Osteoblast (primary cell): ENCODE data around the gene RRP1. TPM values are rescaled to one million over a fixed set of nuclear protein-coding genes. Genes with fewer than 3 reads are reported as not detected.

Source experiments
- DNase-seq: peaks from one replicate; pipeline ENCODE4 v3.0.0; 2011; ENCODE audit warnings: low spot score, mixed read lengths; ENCODE audit not compliant: insufficient read length; ENCODE audit errors: missing footprints
- H2AFZ ChIP-seq: 2 replicates; pipeline ENCODE4 v1.6.0; 2011; ENCODE audit warnings: mild to moderate bottlenecking, low read length
- H3K27ac ChIP-seq: 2 replicates; pipeline ENCODE4 v1.5.1; 2011; ENCODE audit warnings: mild to moderate bottlenecking, low read depth, low read length, moderate library complexity
- H3K27me3 ChIP-seq: 2 replicates; pipeline ENCODE4 v1.6.0; 2012; ENCODE audit warnings: mild to moderate bottlenecking, control low read depth, inconsistent platforms, low read length, moderate library complexity; ENCODE audit not compliant: insufficient read depth
- H3K36me3 ChIP-seq: 2 replicates; pipeline ENCODE4 v1.5.1; 2011; ENCODE audit warnings: mild to moderate bottlenecking, low read length, control low read depth, moderate library complexity; ENCODE audit not compliant: insufficient read depth
- H3K4me1 ChIP-seq: 2 replicates; pipeline ENCODE4 v1.5.1; 2011; ENCODE audit warnings: mild to moderate bottlenecking, low read length, control low read depth, moderate library complexity; ENCODE audit not compliant: insufficient read depth
- H3K4me2 ChIP-seq: 2 replicates; pipeline ENCODE4 v1.6.0; 2011; ENCODE audit warnings: mild to moderate bottlenecking, low read length; ENCODE audit not compliant: insufficient read depth
- H3K4me3 ChIP-seq: fragments of 200-600 bp; sonication (generic); 3 replicates; pipeline ENCODE4 v1.5.1; 2012; ENCODE audit warnings: mild to moderate bottlenecking, low read length, inconsistent platforms; ENCODE audit not compliant: insufficient read depth
- H3K79me2 ChIP-seq: 2 replicates; pipeline ENCODE4 v1.6.0; 2012; ENCODE audit warnings: mild to moderate bottlenecking, low read length, control low read depth, inconsistent platforms; ENCODE audit not compliant: insufficient read depth
- H3K9me3 ChIP-seq: 2 replicates; pipeline ENCODE4 v1.5.1; 2011; ENCODE audit warnings: low read depth, low read length, control low read depth
- H4K20me1 ChIP-seq: 2 replicates; pipeline ENCODE4 v1.6.0; 2012; ENCODE audit warnings: mild to moderate bottlenecking, low read length, control low read depth; ENCODE audit not compliant: insufficient read depth
- total RNA-seq: library from RNA; depleted of rRNA; stranded (reverse); fragments of >200 nt; gene quantifications from 2 replicates; pipeline ENCODE4 v1.2.3, GENCODE V29; 2012
- TF ChIP-seq, protein P1 (sequence below): IDR thresholded peaks from 2 replicates; pipeline ENCODE4 v1.5.1; 2011; ENCODE audit warnings: mild to moderate bottlenecking, low read depth, low read length, moderate library complexity; ENCODE audit errors: extremely low read depth

The RRP1 gene
- total RNA-seq, 1 donor, result 18.5 TPM

DNA sequence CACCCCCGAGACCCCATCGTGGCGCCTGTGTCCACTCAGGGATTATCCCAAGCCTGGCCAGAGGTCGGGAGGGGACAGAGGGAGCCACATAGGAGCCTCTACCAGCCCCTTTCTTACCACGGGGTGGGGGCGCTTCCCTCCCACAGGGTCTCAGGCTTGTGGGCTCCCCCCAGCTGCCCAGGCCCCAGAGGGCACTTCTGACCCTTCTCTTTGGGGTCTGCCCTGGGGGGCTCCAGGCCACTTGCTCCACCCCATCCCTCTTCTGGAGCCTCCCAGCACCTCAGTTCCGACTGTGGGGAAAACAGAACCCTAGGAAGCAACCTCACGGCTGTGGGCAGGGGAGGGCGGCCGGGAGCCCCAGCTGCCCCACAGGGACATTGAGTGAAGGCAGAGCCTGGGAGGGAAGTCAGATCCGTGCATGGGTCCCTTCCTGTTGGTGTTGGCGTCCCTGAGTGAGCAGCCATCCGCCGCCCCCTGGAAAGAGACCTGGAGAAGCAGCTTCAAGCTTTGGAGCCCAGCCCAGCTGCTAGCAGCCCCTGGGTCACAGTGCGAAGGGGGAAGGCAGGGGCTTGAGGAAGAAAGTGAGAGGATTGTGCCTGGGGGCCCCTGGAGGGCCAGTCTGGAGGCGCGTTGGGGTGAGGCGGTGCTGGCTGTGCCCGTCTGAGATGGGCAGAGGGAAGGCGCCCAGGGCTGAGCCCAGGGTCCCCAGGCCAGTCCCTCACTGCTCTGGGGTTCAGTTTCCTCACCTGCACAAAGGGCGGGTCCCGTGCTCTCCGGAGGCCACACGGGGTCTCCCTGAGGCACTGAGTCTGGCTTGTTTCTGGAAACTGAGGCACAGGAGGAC lies 22.1 kb downstream of the RRP1 start:
- Histone ChIP-seq H3K36me3 (no peaks in the 10 kb centered on the region), H3K4me1 (peaks cover 2% of the 10 kb centered on the region), H3K27me3 (peaks cover 7% of the 10 kb centered on the region), H3K4me2 (peak overlapping the region; percentile 40), H3K9me3 (no peaks in the 10 kb centered on the region), H3K4me3 (no peak overlapping the region), H3K27ac (no peak overlapping the region), H2AFZ (no peak overlapping the region), H3K79me2 (no peaks in the 10 kb centered on the region), H4K20me1 (no peaks in the 10 kb centered on the region)
- DNase-seq, result peak; percentile 87
- TF ChIP-seq, protein P1, sequence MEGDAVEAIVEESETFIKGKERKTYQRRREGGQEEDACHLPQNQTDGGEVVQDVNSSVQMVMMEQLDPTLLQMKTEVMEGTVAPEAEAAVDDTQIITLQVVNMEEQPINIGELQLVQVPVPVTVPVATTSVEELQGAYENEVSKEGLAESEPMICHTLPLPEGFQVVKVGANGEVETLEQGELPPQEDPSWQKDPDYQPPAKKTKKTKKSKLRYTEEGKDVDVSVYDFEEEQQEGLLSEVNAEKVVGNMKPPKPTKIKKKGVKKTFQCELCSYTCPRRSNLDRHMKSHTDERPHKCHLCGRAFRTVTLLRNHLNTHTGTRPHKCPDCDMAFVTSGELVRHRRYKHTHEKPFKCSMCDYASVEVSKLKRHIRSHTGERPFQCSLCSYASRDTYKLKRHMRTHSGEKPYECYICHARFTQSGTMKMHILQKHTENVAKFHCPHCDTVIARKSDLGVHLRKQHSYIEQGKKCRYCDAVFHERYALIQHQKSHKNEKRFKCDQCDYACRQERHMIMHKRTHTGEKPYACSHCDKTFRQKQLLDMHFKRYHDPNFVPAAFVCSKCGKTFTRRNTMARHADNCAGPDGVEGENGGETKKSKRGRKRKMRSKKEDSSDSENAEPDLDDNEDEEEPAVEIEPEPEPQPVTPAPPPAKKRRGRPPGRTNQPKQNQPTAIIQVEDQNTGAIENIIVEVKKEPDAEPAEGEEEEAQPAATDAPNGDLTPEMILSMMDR, result no peak

DNA sequence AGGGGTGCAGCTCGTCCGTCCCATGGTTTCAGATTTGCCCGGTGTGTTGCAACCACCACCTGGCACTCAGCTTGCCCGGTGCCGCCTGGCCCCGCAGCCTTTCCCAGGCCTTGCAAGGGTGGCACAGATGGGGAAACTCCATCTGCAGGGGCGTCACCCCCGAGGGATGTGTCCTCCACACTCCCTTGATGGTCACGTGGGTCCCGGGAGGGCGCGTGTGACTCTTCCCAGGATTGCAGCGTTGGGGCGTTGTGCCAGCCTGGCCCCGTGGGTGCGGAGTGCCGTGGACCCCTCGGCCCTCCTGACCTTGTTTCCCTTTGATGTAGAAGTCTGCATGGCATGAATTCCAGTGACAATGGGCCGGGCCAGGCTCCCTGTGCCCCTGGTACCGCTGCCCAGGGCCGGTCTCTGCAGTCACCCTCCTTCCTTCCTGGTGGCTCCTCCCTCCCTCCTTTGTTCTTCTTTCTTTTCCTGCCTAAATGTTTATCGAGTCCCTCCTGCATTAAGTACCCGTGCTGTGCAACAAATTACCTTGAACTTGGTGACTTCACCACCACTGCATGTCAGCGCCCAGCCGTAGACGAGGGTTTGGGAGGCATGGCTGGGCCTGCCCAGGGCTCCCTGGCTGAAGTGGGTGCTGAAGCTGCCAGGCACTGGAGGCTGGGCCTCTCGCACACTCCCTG lies 22.9 kb downstream of the RRP1 start:
- Histone ChIP-seq H3K4me2 (peak overlapping the region; percentile 28), H3K4me1 (peaks cover 2% of the 10 kb centered on the region), H3K79me2 (no peaks in the 10 kb centered on the region), H2AFZ (no peak overlapping the region), H3K9me3 (no peaks in the 10 kb centered on the region), H3K27ac (no peak overlapping the region), H3K27me3 (peaks cover 7% of the 10 kb centered on the region), H3K4me3 (no peak overlapping the region), H3K36me3 (no peaks in the 10 kb centered on the region), H4K20me1 (no peaks in the 10 kb centered on the region)
- DNase-seq, result peak; percentile 90
- TF ChIP-seq, protein P1, result no peak

DNA sequence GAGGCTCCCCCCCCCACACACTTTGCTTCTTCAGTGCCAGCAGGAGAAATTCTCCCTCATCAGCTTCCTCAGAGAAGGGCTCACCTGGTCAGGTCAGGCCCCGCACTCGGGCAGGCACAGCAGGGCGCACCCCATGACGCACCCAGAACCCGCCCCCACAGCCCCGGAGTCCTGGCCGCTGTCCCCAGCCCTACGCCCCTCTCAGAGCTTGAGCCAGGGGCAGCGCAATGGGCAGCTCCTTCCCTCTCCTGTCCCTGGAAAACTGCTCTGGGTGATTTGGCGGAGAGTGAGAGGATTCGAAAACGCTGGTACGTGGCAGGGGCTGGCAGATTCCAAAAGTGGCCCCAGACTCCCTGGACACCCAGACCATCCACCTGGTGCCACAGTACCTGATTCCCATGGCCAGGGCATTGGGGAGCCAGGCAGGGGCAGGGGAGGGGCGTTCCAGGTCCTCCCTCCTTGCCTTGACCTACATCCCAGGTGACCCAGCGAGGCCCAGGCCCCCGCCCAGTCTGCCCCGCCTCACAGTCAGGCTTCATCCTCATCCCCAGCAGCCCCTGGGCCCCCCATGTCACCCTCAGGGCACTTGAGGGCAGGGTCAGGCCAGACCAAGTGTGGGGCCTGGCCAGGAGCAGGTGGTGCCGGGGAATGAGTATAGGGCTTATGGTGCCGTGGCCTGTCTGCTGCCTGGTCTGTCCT lies 23.7 kb downstream of the RRP1 start:
- Histone ChIP-seq H3K27me3 (peaks cover 7% of the 10 kb centered on the region), H3K36me3 (no peaks in the 10 kb centered on the region), H3K27ac (no peak overlapping the region), H3K4me2 (no peak overlapping the region), H3K4me3 (no peak overlapping the region), H4K20me1 (no peaks in the 10 kb centered on the region), H2AFZ (no peak overlapping the region), H3K9me3 (no peaks in the 10 kb centered on the region), H3K4me1 (peaks cover 2% of the 10 kb centered on the region), H3K79me2 (no peaks in the 10 kb centered on the region)
- DNase-seq, result peak; percentile 84
- TF ChIP-seq, protein P1, result no peak

DNA sequence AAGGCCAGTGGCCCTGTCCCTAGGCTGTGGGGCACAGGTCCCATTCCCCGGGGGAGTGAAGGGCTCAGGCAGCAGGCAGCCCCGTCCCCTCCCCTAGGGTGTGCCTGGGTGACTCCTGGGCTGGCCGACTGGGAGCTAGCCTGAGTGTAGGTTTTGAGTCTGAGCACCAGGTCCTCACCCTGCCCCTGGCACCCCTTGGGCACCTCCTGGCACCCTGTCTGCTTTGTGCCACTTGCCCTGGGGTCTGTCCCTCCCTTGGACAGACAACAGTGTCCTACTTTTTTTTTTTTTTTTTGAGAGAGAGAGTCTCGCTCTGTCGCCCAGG lies 24.2 kb downstream of the RRP1 start:
- Histone ChIP-seq H3K4me1 (peaks cover 2% of the 10 kb centered on the region), H3K9me3 (peaks cover 4% of the 10 kb centered on the region), H3K79me2 (no peaks in the 10 kb centered on the region), H2AFZ (no peak overlapping the region), H3K36me3 (no peaks in the 10 kb centered on the region), H3K27me3 (peaks cover 7% of the 10 kb centered on the region), H3K27ac (no peak overlapping the region), H3K4me2 (no peak overlapping the region), H3K4me3 (no peak overlapping the region), H4K20me1 (no peaks in the 10 kb centered on the region)
- TF ChIP-seq, protein P1, result no peak
- DNase-seq, result no peak
